ENCODE data around the gene TOX4.

Gene TOX4

GRCh38 chr14:21520767-21521166, 43.8 kb downstream of the TOX4 start:
- Mint-ChIP-seq H3K27ac (no peak overlapping the region), H3K9me3 (no peaks in the 10 kb centered on the region), H3K36me3 (ENCODE audit: low read depth) (no peaks in the 10 kb centered on the region), H3K27me3 (peaks cover 3% of the 10 kb centered on the region), H3K4me1 (ENCODE audit: low read depth) (peaks cover 2% of the 10 kb centered on the region), H3K4me3 (no peak overlapping the region)
- DNase-seq, result no peak

GRCh38 chr14:21521501-21521900, 44.5 kb downstream of the TOX4 start:
- H3K4me3 Mint-ChIP-seq, result no peak overlapping the region
- DNase-seq, result no peak
- no peaks in the 10 kb centered on the region for H3K36me3 Mint-ChIP-seq (ENCODE audit: low read depth)
- H3K9me3 Mint-ChIP-seq, result no peaks in the 10 kb centered on the region
- no peaks in the 10 kb centered on the region for H3K27me3 Mint-ChIP-seq
- no peak overlapping the region for H3K27ac Mint-ChIP-seq
- peaks cover 5% of the 10 kb centered on the region for H3K4me1 Mint-ChIP-seq (ENCODE audit: low read depth)

- no peak overlapping the region for H3K27ac Mint-ChIP-seq
Measured at GRCh38 chr14:21523203-21523602, 46.2 kb downstream of the TOX4 start.

GRCh38 chr14:21524575-21525490, 47.8 kb downstream of the TOX4 start:
- Mint-ChIP-seq H3K9me3 (no peaks in the 10 kb centered on the region), H3K4me1 (ENCODE audit: low read depth) (peaks cover 14% of the 10 kb centered on the region), H3K4me3 (peak overlapping the region; percentile 81), H3K36me3 (ENCODE audit: low read depth) (no peaks in the 10 kb centered on the region), H3K27me3 (no peaks in the 10 kb centered on the region), H3K27ac (peak overlapping the region; percentile 72)
- DNase-seq, result no peak

More at GRCh38 chr14:21523203-21523602, 46.2 kb downstream of the TOX4 start:
- H3K4me3 Mint-ChIP-seq, result no peak overlapping the region
- no peaks in the 10 kb centered on the region for H3K36me3 Mint-ChIP-seq (ENCODE audit: low read depth)
- peaks cover 14% of the 10 kb centered on the region for H3K4me1 Mint-ChIP-seq (ENCODE audit: low read depth)
- no peaks in the 10 kb centered on the region for H3K9me3 Mint-ChIP-seq
- no peaks in the 10 kb centered on the region for H3K27me3 Mint-ChIP-seq
- no peak for DNase-seq

- no peak for DNase-seq
- peaks cover 14% of the 10 kb centered on the region for H3K4me1 Mint-ChIP-seq (ENCODE audit: low read depth)
- H3K36me3 Mint-ChIP-seq (ENCODE audit: low read depth), result no peaks in the 10 kb centered on the region
- H3K4me3 Mint-ChIP-seq, result peak overlapping the region; percentile 81
- no peaks in the 10 kb centered on the region for H3K9me3 Mint-ChIP-seq
- no peaks in the 10 kb centered on the region for H3K27me3 Mint-ChIP-seq
- H3K27ac Mint-ChIP-seq, result peak overlapping the region; percentile 72
Measured at GRCh38 chr14:21525571-21525961, 48.6 kb downstream of the TOX4 start.

- peak within 1 kb of the TSS; percentile 81 for H3K4me3 Mint-ChIP-seq
- peaks cover 14% of the 10 kb centered on the region for H3K4me1 Mint-ChIP-seq (ENCODE audit: low read depth)
- peak within 1 kb of the TSS; percentile 72 for H3K27ac Mint-ChIP-seq
- H3K36me3 Mint-ChIP-seq (ENCODE audit: low read depth), result no peaks in the 10 kb centered on the region
- no peaks in the 10 kb centered on the region for H3K27me3 Mint-ChIP-seq
- no peaks in the 10 kb centered on the region for H3K9me3 Mint-ChIP-seq
- DNase-seq, result peak; percentile 76
Measured at GRCh38 chr14:21525962-21526671, 49.1 kb downstream of the TOX4 start, which contains the start of gene SALL2. Gene SALL2, minus strand, starts transcription at chr14:21526346. Its CDS starts 219 bp downstream, at chr14:21526127.

GRCh38 chr14:21526672-21527317, 49.8 kb downstream of the TOX4 start:
- Mint-ChIP-seq H3K4me3 (peak overlapping the region; percentile 81), H3K4me1 (ENCODE audit: low read depth) (peaks cover 14% of the 10 kb centered on the region), H3K27me3 (no peaks in the 10 kb centered on the region), H3K9me3 (no peaks in the 10 kb centered on the region), H3K36me3 (ENCODE audit: low read depth) (no peaks in the 10 kb centered on the region), H3K27ac (peak overlapping the region; percentile 32)
- DNase-seq, result no peak

GRCh38 chr14:21527318-21527679, 50.3 kb downstream of the TOX4 start:
- H3K9me3 Mint-ChIP-seq, result no peaks in the 10 kb centered on the region
- peaks cover 2% of the 10 kb centered on the region for H3K27me3 Mint-ChIP-seq
- peaks cover 14% of the 10 kb centered on the region for H3K4me1 Mint-ChIP-seq (ENCODE audit: low read depth)
- H3K4me3 Mint-ChIP-seq, result peak overlapping the region; percentile 81
- DNase-seq, result no peak
- no peaks in the 10 kb centered on the region for H3K36me3 Mint-ChIP-seq (ENCODE audit: low read depth)
- no peak overlapping the region for H3K27ac Mint-ChIP-seq

GRCh38 chr14:21528381-21529348, 51.7 kb downstream of the TOX4 start:
- Mint-ChIP-seq H3K27me3 (peaks cover 7% of the 10 kb centered on the region), H3K9me3 (no peaks in the 10 kb centered on the region), H3K36me3 (ENCODE audit: low read depth) (no peaks in the 10 kb centered on the region), H3K27ac (no peak overlapping the region), H3K4me3 (no peak overlapping the region), H3K4me1 (ENCODE audit: low read depth) (peaks cover 14% of the 10 kb centered on the region)
- no peak for DNase-seq

GRCh38 chr14:21529515-21529914, 52.5 kb downstream of the TOX4 start:
- Mint-ChIP-seq H3K4me1 (ENCODE audit: low read depth) (peaks cover 14% of the 10 kb centered on the region), H3K27me3 (peaks cover 12% of the 10 kb centered on the region), H3K36me3 (ENCODE audit: low read depth) (no peaks in the 10 kb centered on the region), H3K27ac (no peak overlapping the region), H3K9me3 (no peaks in the 10 kb centered on the region), H3K4me3 (no peak overlapping the region)
- DNase-seq, result no peak

- Mint-ChIP-seq H3K4me3 (no peak overlapping the region), H3K36me3 (ENCODE audit: low read depth) (no peaks in the 10 kb centered on the region), H3K9me3 (no peaks in the 10 kb centered on the region), H3K4me1 (ENCODE audit: low read depth) (peaks cover 11% of the 10 kb centered on the region), H3K27me3 (peaks cover 47% of the 10 kb centered on the region), H3K27ac (no peak overlapping the region)
- DNase-seq, result no peak
Measured at GRCh38 chr14:21533294-21533693, 56.3 kb downstream of the TOX4 start.

- Mint-ChIP-seq H3K9me3 (no peaks in the 10 kb centered on the region), H3K4me1 (ENCODE audit: low read depth) (peaks cover 11% of the 10 kb centered on the region), H3K27me3 (peaks cover 59% of the 10 kb centered on the region), H3K27ac (no peak overlapping the region), H3K36me3 (ENCODE audit: low read depth) (no peaks in the 10 kb centered on the region), H3K4me3 (no peak overlapping the region)
- DNase-seq, result no peak
Measured at GRCh38 chr14:21534576-21534975, 57.6 kb downstream of the TOX4 start.

GRCh38 chr14:21535545-21536417, 58.8 kb downstream of the TOX4 start:
- Mint-ChIP-seq H3K27me3 (peaks cover 62% of the 10 kb centered on the region), H3K4me3 (no peak overlapping the region), H3K9me3 (no peaks in the 10 kb centered on the region), H3K36me3 (ENCODE audit: low read depth) (no peaks in the 10 kb centered on the region), H3K4me1 (ENCODE audit: low read depth) (peaks cover 11% of the 10 kb centered on the region), H3K27ac (no peak overlapping the region)
- DNase-seq, result no peak

Data from activated T-cell treated with anti-CD3 and anti-CD28 coated beads, Interleukin-2, amount 50 U/mL, for 24 hours (primary cell).